HepG2 (cell line): ENCODE measurements around the gene NISCH. TPM values are rescaled to one million over a fixed set of nuclear protein-coding genes. Genes with fewer than 3 reads are reported as not detected.

Experiments used
- HIC2 ChIP-seq: sonication (generic); formaldehyde crosslinking; IDR thresholded peaks from 2 replicates; pipeline ENCODE4 v1.9.0; 2022; ENCODE audit warnings: low read depth, missing genetic modification reagents
- IKZF4 ChIP-seq: sonication (generic); formaldehyde crosslinking; IDR thresholded peaks from 2 replicates; pipeline ENCODE4 v1.5.1; 2020; ENCODE audit warnings: borderline replicate concordance, mild to moderate bottlenecking, low read depth, missing genetic modification reagents; ENCODE audit errors: not compliant biosample characterization
- JUN ChIP-seq: sonication (generic); formaldehyde crosslinking; IDR thresholded peaks from 2 replicates; pipeline ENCODE4 v1.4.0; 2020; ENCODE audit warnings: mild to moderate bottlenecking, missing genetic modification reagents
- KAT7 ChIP-seq: IDR thresholded peaks from 2 replicates; pipeline ENCODE4 v1.6.1; 2018; ENCODE audit warnings: borderline replicate concordance, missing compliant biosample characterization
- MEF2D ChIP-seq: sonication (generic); formaldehyde crosslinking; IDR thresholded peaks from 2 replicates; pipeline ENCODE4 v1.5.1; 2020; ENCODE audit warnings: mild to moderate bottlenecking, missing genetic modification reagents
- MXD3 ChIP-seq: IDR thresholded peaks from 2 replicates; pipeline ENCODE4 v1.6.1; 2016; ENCODE audit warnings: mild to moderate bottlenecking, missing biosample characterization, missing genetic modification reagents
- NFE2L1 ChIP-seq: sonication (generic); formaldehyde crosslinking; IDR thresholded peaks from 2 replicates; pipeline ENCODE4 v1.4.0; 2020; ENCODE audit warnings: missing genetic modification reagents, mild to moderate bottlenecking, borderline replicate concordance
- PATZ1 ChIP-seq: sonication (generic); formaldehyde crosslinking; IDR thresholded peaks from 2 replicates; pipeline ENCODE4 v1.4.0; 2020; ENCODE audit warnings: missing genetic modification reagents
- PAXIP1 ChIP-seq: sonication (generic); formaldehyde crosslinking; conservative IDR thresholded peaks from 2 replicates; pipeline ENCODE4 v1.4.0; 2020; ENCODE audit warnings: mild to moderate bottlenecking, missing genetic modification reagents, moderate library complexity
- SIN3B ChIP-seq: fragments of 150-350 bp; IDR thresholded peaks from 2 replicates; pipeline ENCODE4 v1.6.1; 2014; ENCODE audit warnings: low read length
- STAT6 ChIP-seq: sonication (generic); formaldehyde crosslinking; IDR thresholded peaks from 2 replicates; pipeline ENCODE4 v1.4.0; 2020; ENCODE audit warnings: missing genetic modification reagents, mild to moderate bottlenecking, borderline replicate concordance
- TBP ChIP-seq: sonication (generic); formaldehyde crosslinking; IDR thresholded peaks from 2 replicates; pipeline ENCODE4 v1.5.0; 2020; ENCODE audit warnings: missing genetic modification reagents
- ZBTB14 ChIP-seq: sonication (generic); formaldehyde crosslinking; IDR thresholded peaks from 2 replicates; pipeline ENCODE4 v1.4.0; 2020; ENCODE audit warnings: missing genetic modification reagents
- ZNF432 ChIP-seq: sonication (generic); formaldehyde crosslinking; IDR thresholded peaks from 2 replicates; pipeline ENCODE4 v1.5.0; 2020; ENCODE audit warnings: missing genetic modification reagents, mild to moderate bottlenecking, borderline replicate concordance
- ZNF644 ChIP-seq: IDR thresholded peaks from 2 replicates; pipeline ENCODE4 v1.6.1; 2016; ENCODE audit warnings: low read depth
- polyA plus RNA-seq, 8 experiments: library from polyadenylated mRNA; depleted of rRNA in 3 of 8; stranded (reverse) in 7 of 8; unstranded in 1 of 8; fragments of >200 nt; fragmentation: Illumina TruSeq in 4 of 8; extraction: Trizol in 4 of 8; gene quantifications; 2 replicates each; pipeline versions ENCODE4 v1.2.1 to v1.2.3, GENCODE V29; 2011 to 2016; ENCODE audit warnings: low read depth in 4 of 8, missing spikeins in 1 of 8, mixed read lengths in 1 of 8; ENCODE audit not compliant: insufficient read depth in 1 of 8
- total RNA-seq, 5 experiments: library from RNA; depleted of rRNA; stranded (reverse); fragments of >200 nt; fragmentation: Illumina TruSeq; extraction: Trizol; gene quantifications; 2 replicates each; pipeline ENCODE4 v1.2.3, GENCODE V29; 2016; ENCODE audit warnings: low read depth in 1 of 5

NISCH gene
- total and polyA plus RNA-seq, 2 of the 13 experiments (the other 11 are each of a cell fraction or from before 2014, with no cell fraction given) = 27.0 to 47.6 TPM

GRCh38 chr3:52452570-52453221, 2.7 kb upstream of the NISCH start (continued):
- no peak for TF ChIP-seq MXD3 (CRISPR knock-in tag)
- no peak; the same call in none of the 2 replicates for TF ChIP-seq PAXIP1 (CRISPR knock-in tag)
- no peak for TF ChIP-seq KAT7 (CRISPR knock-in tag)
- TF ChIP-seq ZNF432 (CRISPR knock-in tag) = no peak
- TF ChIP-seq HIC2 (CRISPR knock-in tag) = 0 out of 2 replicates have a peak, but pooled peaks have one; percentile 20
- TF ChIP-seq SIN3B = no peak
- TF ChIP-seq JUN = no peak
- TF ChIP-seq IKZF4 (CRISPR knock-in tag) = no peak
- TF ChIP-seq ZBTB14 (CRISPR knock-in tag) = no peak
- TF ChIP-seq ZNF644 = no peak
- 0 out of 2 replicates have a peak, but pooled peaks have one; percentile 43 for TF ChIP-seq MEF2D (CRISPR knock-in tag)
- no peak for TF ChIP-seq TBP (CRISPR knock-in tag)
- no peak for TF ChIP-seq STAT6 (CRISPR knock-in tag)
- peak; percentile 69 for TF ChIP-seq PATZ1
- TF ChIP-seq NFE2L1 (CRISPR knock-in tag) = no peak
